Gastroesophageal sphincter (tissue), 3 donors: ENCODE measurements around the gene APBA1.

Experiments
- POLR2AphosphoS5 ChIP-seq: sonication (generic); formaldehyde crosslinking; IDR thresholded peaks from one replicate; pipeline ENCODE4 v1.6.1; 2017; ENCODE audit warnings: antibody characterized with exemption
- TF ChIP-seq, protein P1 (sequence below), 4 experiments: fragments of 200-600 bp in 2 of 4; fragments of 450-650 bp in 2 of 4; sonication (generic) in 1 of 4; IDR thresholded peaks; one replicate each; pipeline ENCODE4 v1.5.1; 2017 to 2019; ENCODE audit warnings: antibody characterized with exemption in 4 of 4, mild to moderate bottlenecking in 2 of 4, moderate library complexity in 2 of 4

DNA sequence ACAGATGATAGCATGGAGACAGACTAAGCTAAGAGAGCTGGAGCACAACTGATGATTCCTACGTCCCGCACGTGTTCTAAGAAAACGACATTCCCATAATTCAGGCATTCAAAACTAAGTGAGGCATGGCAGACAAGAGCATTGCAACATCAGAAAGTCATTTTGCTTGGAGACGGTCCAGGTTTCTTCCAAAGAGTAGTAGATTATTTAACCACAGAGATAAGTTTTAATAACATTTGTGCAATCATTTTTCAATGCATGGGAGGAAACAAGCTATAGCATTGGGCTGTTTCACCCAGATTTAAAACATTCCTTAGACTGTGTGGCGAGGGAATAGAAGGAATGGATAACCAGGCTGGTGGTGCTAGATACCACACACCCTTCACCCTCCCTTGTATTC lies 117.2 kb downstream of the APBA1 start:
- TF ChIP-seq, protein P1, sequence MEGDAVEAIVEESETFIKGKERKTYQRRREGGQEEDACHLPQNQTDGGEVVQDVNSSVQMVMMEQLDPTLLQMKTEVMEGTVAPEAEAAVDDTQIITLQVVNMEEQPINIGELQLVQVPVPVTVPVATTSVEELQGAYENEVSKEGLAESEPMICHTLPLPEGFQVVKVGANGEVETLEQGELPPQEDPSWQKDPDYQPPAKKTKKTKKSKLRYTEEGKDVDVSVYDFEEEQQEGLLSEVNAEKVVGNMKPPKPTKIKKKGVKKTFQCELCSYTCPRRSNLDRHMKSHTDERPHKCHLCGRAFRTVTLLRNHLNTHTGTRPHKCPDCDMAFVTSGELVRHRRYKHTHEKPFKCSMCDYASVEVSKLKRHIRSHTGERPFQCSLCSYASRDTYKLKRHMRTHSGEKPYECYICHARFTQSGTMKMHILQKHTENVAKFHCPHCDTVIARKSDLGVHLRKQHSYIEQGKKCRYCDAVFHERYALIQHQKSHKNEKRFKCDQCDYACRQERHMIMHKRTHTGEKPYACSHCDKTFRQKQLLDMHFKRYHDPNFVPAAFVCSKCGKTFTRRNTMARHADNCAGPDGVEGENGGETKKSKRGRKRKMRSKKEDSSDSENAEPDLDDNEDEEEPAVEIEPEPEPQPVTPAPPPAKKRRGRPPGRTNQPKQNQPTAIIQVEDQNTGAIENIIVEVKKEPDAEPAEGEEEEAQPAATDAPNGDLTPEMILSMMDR (IDR thresholded peaks at IDR 0.05): no peak
- TF ChIP-seq POLR2AphosphoS5: no peak
